T-helper 9 cell (primary cell): ENCODE measurements around the gene LIX1.
"Not testable (repeated sequence)": the region's sequence is repeated elsewhere in the genome, so short reads cannot be mapped to it uniquely, and the experiment has no call there.

Experiments used
- DNase-seq: peaks from one replicate; pipeline ENCODE4 v3.0.0-alpha.2; 2020

Gene LIX1

GRCh38 chr5:97101189-97101910, 41.1 kb downstream of the LIX1 start:
- DNase-seq: no peak

GRCh38 chr5:97100476-97100875, 41.9 kb downstream of the LIX1 start:
- no peak for DNase-seq

- no peak for DNase-seq
Observed at GRCh38 chr5:97098922-97099321, 43.5 kb downstream of the LIX1 start.

GRCh38 chr5:97097326-97098230, 44.8 kb downstream of the LIX1 start:
- no peak for DNase-seq

GRCh38 chr5:97096846-97097245, 45.6 kb downstream of the LIX1 start:
- DNase-seq: no peak

GRCh38 chr5:97096191-97096590, 46.2 kb downstream of the LIX1 start:
- no peak for DNase-seq

GRCh38 chr5:97095318-97095732, 47.1 kb downstream of the LIX1 start:
- no peak for DNase-seq

GRCh38 chr5:97094579-97095317, 47.7 kb downstream of the LIX1 start:
- no peak for DNase-seq

- DNase-seq: no peak
Observed at GRCh38 chr5:97093193-97093592, 49.2 kb downstream of the LIX1 start.

GRCh38 chr5:97090944-97091343, 51.5 kb downstream of the LIX1 start:
- no peak for DNase-seq

- no peak for DNase-seq
Observed at GRCh38 chr5:97089149-97089801, 53.1 kb downstream of the LIX1 start.

- DNase-seq: no peak
Observed at GRCh38 chr5:97088774-97089148, 53.6 kb downstream of the LIX1 start.

- DNase-seq: no peak
Observed at GRCh38 chr5:97087138-97087537, 55.3 kb downstream of the LIX1 start.

- no peak for DNase-seq
Observed at GRCh38 chr5:97085459-97086181, 56.8 kb downstream of the LIX1 start.

GRCh38 chr5:97084782-97085458, 57.5 kb downstream of the LIX1 start:
- not testable (repeated sequence) for DNase-seq

GRCh38 chr5:97078958-97079743, 63.3 kb downstream of the LIX1 start:
- no peak for DNase-seq

GRCh38 chr5:97077246-97077645, 65.2 kb downstream of the LIX1 start:
- DNase-seq: no peak

GRCh38 chr5:97076098-97076497, 66.3 kb downstream of the LIX1 start:
- DNase-seq: no peak

GRCh38 chr5:97075649-97076048, 66.8 kb downstream of the LIX1 start:
- no peak for DNase-seq

- DNase-seq: no peak
Observed at GRCh38 chr5:97074859-97075489, 67.4 kb downstream of the LIX1 start.
